Inferior parietal cortex (tissue), 1 donor: ENCODE data around the gene YPEL1.

Source experiments
- DNase-seq: peaks from one replicate; pipeline ENCODE4 v3.0.0-alpha.2; 2016; ENCODE audit errors: extremely low spot score

YPEL1 gene

GRCh38 chr22:21735200-21736083 is at the start of gene YPEL1:
YPEL1 (minus strand) TSS chr22:21735794; CDS start chr22:21710744, 25,050 bp downstream.
- peak; percentile 96 for DNase-seq

- DNase-seq, result no peak
These were observed 44.7 kb upstream of the YPEL1 start for GRCh38 chr22:21780259-21780658.

- DNase-seq, result no peak
These were observed 43.9 kb upstream of the YPEL1 start for GRCh38 chr22:21779444-21779843.

- no peak for DNase-seq
These were observed 43.2 kb upstream of the YPEL1 start for GRCh38 chr22:21778705-21779363.

- DNase-seq, result no peak
These were observed 36.0 kb upstream of the YPEL1 start for GRCh38 chr22:21771631-21771976.

GRCh38 chr22:21768435-21768834 is 32.8 kb upstream of the YPEL1 start:
- no peak for DNase-seq

GRCh38 chr22:21766691-21767462 is 31.3 kb upstream of the YPEL1 start:
- peak; percentile 0 for DNase-seq

GRCh38 chr22:21765909-21766529 is 30.4 kb upstream of the YPEL1 start:
- no peak for DNase-seq

- peak; percentile 10 for DNase-seq
These were observed 28.6 kb upstream of the YPEL1 start for GRCh38 chr22:21764038-21764804.

- no peak for DNase-seq
These were observed 27.4 kb upstream of the YPEL1 start for GRCh38 chr22:21762712-21763581.

GRCh38 chr22:21761994-21762680 is 26.5 kb upstream of the YPEL1 start:
- no peak for DNase-seq

- DNase-seq, result no peak
These were observed 25.5 kb upstream of the YPEL1 start for GRCh38 chr22:21761086-21761485.

- DNase-seq, result no peak
These were observed 25.0 kb upstream of the YPEL1 start for GRCh38 chr22:21760640-21761039.

GRCh38 chr22:21759646-21760376 is 24.2 kb upstream of the YPEL1 start:
- DNase-seq, result no peak

GRCh38 chr22:21759093-21759492 is 23.5 kb upstream of the YPEL1 start:
- peak; percentile 29 for DNase-seq

- DNase-seq, result no peak
These were observed 22.7 kb upstream of the YPEL1 start for GRCh38 chr22:21758091-21758864.

- DNase-seq, result peak; percentile 38
These were observed 20.3 kb upstream of the YPEL1 start for GRCh38 chr22:21755851-21756284.

GRCh38 chr22:21754523-21754922 is 18.9 kb upstream of the YPEL1 start:
- DNase-seq, result peak; percentile 87
